Stimulated activated CD4-positive, alpha-beta T cell treated with anti-CD3 and anti-CD28 coated beads, Interleukin-15, amount 100 ng/mL, for 1 hour (primary cell): ENCODE results near the gene ANKS4B.
A peak's percentile ranks its signal among the peaks of the same experiment; 100 is the strongest.
"Not testable (repeated sequence)": the region's sequence is repeated elsewhere in the genome, so short reads cannot be mapped to it uniquely, and the experiment has no call there.

Experiments
- DNase-seq, 2 donors: peaks; one replicate each; pipeline ENCODE4 v3.0.0-alpha.2; 2020; ENCODE audit warnings: low read depth in 1 of 2, low spot score in 1 of 2

The ANKS4B gene

DNA sequence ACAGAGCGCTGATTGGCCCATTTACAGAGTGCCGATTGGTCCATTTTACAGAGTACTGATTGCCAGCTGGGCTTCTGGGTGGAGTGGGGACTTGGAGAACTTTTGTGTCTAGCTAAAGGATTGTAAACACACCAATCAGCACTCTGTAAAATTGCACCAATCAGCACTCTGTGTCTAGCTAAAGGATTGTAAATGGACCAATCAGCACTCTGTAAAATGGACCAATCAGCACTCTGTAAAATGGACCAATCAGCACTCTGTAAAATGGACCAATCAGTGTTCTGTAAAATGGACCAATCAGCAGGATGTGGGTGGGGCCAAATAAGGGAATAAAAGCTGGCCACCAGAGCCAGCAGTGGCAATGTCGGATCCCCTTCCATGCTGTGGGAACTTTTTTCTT is 56.3 kb downstream of the ANKS4B start:
- DNase-seq = not testable (repeated sequence)

DNA sequence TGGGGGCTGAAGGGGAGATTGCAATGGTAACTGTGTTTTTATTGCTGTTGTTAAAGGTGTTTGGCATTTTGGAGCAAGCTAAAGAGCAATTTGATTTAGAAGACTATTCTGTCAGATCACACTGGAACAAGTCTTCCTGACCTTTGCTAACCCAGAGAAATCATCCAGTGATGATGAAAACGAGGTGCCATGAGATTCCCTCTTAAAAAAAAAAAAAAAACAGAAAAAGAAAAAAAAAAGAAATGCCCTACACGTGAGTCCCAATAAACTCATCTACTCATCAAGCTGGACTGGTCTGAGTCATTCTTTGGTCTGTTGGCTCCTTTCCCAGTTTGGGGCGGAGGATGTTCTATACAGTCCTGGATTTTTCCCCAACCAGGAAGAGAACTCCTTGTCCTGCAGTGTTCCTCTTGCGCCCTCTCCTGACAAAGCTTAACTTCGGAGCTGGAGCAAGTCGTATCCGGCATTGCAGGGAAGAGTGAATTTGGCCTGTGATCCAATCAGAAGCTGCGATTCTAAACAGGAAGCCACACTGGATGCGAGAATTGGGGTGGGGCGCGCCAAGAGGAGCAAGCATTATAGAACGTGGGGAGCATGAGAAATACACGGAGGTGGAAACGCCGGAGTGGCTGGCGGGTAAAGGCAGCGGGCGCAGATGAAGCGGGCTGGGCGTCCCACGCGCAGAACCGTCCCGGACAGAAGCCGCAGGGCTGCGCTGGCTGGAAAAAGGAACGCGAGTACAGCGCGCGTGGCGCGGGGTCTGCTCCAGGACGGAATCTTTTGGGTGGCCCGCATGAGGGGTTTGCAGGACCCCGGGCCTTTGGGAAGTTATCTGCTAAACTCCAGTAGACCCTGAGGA is 67.0 kb downstream of the ANKS4B start:
- DNase-seq = peak in 1 of 2 donors; percentile 26

DNA sequence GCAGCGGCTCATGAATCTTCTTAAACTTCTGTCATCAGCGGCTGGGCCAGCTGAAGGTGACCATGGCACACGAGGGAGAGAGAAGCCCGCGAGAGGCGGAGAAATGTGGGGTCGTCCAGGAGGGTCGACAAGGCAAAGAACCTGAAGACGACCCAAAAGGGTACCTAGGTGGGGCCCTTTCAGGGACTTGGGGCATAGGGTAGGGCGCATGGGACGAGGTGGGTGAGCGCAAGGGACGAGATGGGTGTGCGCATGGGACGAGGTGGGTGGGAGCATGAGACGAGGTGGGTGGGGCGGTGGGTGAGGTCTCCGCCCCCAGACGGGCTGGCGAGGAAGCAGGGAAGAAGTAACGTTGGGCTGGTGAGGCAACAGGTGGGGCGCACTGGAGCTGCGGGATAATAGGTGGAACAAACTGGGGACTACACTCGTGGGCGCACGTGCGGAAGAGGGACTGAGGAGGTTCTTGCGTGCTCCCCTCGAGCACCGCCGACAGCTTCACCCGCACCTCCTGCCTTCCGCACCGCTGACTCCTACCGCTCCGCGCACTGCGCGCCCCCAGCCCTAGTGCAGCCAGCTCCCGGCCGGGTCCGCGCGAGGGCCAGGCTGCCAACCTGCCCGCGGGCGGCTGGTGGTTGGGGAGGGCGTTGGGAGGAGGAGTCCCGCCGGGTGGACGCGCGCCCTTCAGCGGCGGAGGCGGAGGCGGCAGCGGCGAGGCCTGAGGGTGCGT is 67.8 kb downstream of the ANKS4B start:
- peak in 1 of 2 donors; percentile 14 for DNase-seq

DNA sequence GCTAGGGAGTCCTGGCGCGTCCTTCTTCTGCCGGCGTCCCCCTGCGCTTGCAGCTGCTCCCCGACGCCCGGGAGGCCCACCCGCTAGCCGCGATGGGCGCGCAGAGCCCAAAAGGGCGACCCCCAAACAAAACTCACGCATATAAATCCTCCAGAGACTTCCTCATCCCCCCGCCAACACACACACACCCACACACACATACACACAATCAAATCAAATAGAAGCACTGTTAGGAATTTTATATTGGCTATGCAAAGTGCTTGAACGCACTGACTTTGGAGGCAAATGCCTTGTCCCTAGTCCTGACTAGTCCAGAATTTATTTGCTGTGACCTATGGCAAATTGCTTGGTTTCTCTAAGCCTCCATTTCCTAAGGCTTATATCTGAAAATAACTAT is 68.4 kb downstream of the ANKS4B start:
- no peak for DNase-seq

- DNase-seq = no peak
Observed at GRCh38 chr16:21302454-21302853, 69.0 kb downstream of the ANKS4B start.

GRCh38 chr16:21302898-21303528 is 69.5 kb downstream of the ANKS4B start:
- DNase-seq = no peak
